ELF-1 (cell line): ENCODE results near the gene PPIL3.
"Not testable (repeated sequence)": the region's sequence is repeated elsewhere in the genome, so short reads cannot be mapped to it uniquely, and the experiment has no call there.

ENCODE experiments used
- DNase-seq: peaks from one replicate; pipeline ENCODE4 v3.0.0-alpha.2; 2016; ENCODE audit warnings: low read depth, low spot score

Gene PPIL3

GRCh38 chr2:200888704-200889625 lies at the start of gene PPIL3, which contains the start of gene NIF3L1:
PPIL3 (minus strand) TSS chr2:200889077; CDS start chr2:200887615, 1,462 bp downstream.
NIF3L1 (plus strand) TSS chr2:200889371; CDS start chr2:200891944, 2,573 bp downstream.
- peak; percentile 99 for DNase-seq

GRCh38 chr2:200930947-200931626 lies 42.2 kb upstream of the PPIL3 start:
- DNase-seq: no peak

GRCh38 chr2:200929334-200930249 lies 40.7 kb upstream of the PPIL3 start:
- DNase-seq: no peak

GRCh38 chr2:200922439-200922838 lies 33.6 kb upstream of the PPIL3 start:
- DNase-seq: no peak

DNA sequence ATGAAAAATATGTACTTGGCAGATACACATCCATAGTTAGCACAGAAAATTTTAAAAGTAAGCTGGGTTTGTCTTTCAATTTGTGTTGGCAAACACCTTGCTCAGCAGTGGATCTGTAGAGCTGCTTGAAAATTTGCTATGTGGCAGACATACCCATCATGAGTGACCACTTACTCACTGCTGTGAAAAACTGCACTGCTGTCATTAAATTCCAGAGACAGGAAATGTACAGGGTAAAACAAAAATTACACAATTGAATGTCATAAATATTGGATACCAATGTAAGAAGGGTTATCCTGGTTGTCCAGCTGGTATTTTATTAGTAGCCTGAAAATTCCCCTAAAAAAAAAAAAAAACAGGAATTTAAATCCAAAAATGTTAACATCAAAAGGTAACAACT lies 24.8 kb upstream of the PPIL3 start:
- no peak for DNase-seq

DNA sequence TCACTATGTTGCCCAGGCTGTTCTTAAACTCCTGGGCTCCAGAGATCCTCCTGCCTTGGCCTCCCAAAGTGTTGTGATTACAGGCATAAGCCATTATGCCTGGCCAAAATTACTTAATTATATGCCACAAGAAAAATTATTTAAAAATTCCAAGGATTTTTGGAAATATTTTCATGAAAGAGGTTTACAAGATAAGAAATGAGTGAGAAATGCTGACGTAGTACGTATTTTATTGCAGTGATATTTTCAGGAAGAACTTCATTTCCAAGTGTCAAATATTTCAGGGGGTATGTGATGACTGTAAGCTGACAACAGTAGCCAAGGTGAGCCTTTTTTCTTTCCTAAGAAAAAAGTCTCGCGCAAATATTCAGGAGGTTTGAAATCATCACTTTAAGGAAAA lies 21.1 kb upstream of the PPIL3 start:
- no peak for DNase-seq

- DNase-seq: peak; percentile 46
These were observed 16.9 kb upstream of the PPIL3 start for GRCh38 chr2:200905618-200906296.

- DNase-seq: peak; percentile 86
These were observed 12.7 kb upstream of the PPIL3 start for GRCh38 chr2:200901459-200902072.

DNA sequence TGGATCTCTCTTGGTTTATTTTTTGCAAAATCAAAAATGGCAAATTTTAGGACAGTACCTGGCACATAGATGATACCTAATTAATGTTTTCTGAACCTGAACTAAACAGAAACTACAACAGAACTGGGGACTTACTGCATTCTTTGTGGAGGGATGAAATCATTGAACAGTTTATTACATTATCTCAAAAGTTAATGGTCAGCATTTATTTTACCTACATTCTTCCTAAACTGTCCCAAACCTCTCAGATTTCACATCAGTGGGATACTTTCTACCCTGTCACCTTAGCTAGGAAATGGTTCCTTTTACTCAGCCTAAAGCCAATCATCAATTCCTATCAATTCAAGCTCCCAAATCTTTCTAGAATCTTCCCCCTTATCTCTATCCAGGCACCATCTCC lies 10.6 kb upstream of the PPIL3 start:
- DNase-seq: no peak

- DNase-seq: not testable (repeated sequence)
These were observed 7.1 kb downstream of the PPIL3 start for GRCh38 chr2:200881715-200882249.

DNA sequence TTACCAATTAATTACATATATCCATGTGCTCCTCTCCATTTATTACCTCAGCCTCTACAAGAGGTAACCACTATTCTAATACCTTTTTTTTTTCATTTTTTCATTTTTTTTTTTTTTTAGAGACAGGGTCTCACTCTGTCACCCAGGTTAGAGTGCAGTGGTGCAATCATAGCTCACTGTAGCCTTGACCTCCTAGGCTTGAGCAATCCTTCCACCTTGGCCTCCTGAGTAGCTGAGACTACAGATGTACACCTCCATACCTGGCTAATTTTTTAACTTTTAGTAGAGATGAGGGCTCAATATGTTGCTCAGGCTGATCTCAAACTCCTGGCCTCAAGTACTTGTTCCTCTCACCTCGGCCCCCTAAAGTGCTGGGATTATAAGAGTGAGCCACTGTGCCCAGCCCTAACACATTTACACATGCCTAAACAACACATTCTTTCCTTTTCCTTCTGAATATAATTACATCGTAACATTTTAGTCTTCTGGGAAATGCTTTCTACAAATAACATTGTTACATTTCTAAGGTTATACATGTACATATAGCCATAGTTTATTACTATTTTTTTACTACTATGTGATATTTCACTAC lies 10.5 kb downstream of the PPIL3 start:
- DNase-seq: no peak

- no peak for DNase-seq
These were observed 11.4 kb downstream of the PPIL3 start for GRCh38 chr2:200877443-200877842.

GRCh38 chr2:200873560-200873959 lies 15.3 kb downstream of the PPIL3 start:
- DNase-seq: no peak

DNA sequence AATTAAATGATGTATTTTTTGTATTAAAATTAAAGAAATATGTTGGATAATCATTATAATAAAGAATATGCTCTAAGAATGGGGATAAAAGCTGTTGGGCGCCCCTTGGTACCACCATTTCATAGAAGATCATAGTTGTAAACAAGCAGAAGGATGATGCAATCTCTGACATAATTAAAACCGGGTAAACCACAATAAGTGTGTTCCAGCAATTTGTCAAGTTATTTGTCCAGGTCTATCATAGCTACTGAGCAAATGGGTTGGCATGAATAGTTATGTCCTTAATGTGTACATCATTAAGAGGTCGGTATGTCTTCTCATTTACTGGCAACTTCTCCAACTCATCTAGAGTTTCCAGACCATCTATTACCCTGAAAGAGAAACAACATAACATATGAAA lies 17.7 kb downstream of the PPIL3 start:
- no peak for DNase-seq

- DNase-seq: no peak
These were observed 19.9 kb downstream of the PPIL3 start for GRCh38 chr2:200869014-200869413.

DNA sequence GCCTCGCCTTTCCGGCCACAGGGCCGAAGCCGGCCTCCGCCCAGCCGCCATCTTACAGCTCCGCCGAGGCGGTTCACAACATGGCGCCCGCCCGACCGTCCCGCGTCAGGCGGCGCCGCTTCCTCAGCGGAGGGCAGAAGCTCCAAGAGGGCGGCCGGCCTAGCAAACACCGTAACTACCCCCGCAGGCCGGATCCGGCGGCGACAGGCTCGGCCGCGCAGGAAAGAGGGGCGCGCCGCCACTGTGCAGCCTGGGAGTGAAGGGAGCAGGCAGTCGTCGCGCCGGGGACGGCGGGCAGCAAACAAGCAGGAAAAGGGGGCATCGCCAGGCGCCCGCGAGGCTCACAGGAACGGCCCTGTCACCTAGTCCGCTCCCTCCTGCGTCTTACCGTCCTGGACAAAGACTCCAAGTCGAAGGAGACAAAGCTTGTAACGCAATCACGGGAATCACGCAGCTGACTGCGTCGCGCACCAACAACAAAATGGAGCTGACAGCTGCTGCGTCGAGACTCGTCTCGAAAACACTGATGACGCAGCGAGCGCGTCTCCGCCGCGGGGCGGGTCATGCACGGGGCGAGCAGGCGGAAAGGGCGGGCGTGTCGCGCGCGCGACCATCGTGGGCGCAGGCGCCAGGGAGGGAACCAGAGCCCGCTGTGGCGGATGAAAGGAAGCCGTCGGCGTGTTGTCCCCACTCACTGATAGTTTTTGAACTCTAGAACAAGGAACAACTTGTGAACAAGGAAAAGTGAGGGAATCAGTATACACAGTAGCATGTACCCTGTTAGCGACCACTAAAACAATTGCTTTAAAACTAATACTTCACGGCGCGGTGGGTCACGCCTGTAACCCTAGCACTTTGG lies 24.5 kb downstream of the PPIL3 start, which contains the start of gene CLK1:
TSS of gene CLK1 (minus strand) at position 483 of the 859 bp plus-strand sequence. CDS start 2,796 bp downstream, outside the sequence.
- peak; percentile 92 for DNase-seq

- no peak for DNase-seq
These were observed 25.1 kb downstream of the PPIL3 start for GRCh38 chr2:200863782-200864175.

GRCh38 chr2:200862532-200863000 lies 26.3 kb downstream of the PPIL3 start:
- peak; percentile 53 for DNase-seq
